ENCODE measurements around the gene SORCS2. TPM values are rescaled to one million over a fixed set of nuclear protein-coding genes. Genes with fewer than 3 reads are reported as not detected.

SORCS2 gene
- total and polyA plus RNA-seq, 2 experiments from 2014 or later: 0.92 to 6.9 TPM

- no peak overlapping the region for H3K27ac ChIP-seq
- no peaks in the 10 kb centered on the region for H3K4me1 ChIP-seq (ENCODE audit: low read depth)
- no peaks in the 10 kb centered on the region for H3K9me3 ChIP-seq (ENCODE audit: low read depth)
- H3K27me3 ChIP-seq: no peaks in the 10 kb centered on the region
- H3K4me3 ChIP-seq: no peak overlapping the region
- TF ChIP-seq CTCF (IDR thresholded peaks at IDR 0.05; ENCODE audit: low read depth, low read length): no peak
- DNase-seq (ENCODE audit: low read depth in 1 of 2, low spot score in 1 of 2): no peak
- H3K36me3 ChIP-seq: no peaks in the 10 kb centered on the region
These were observed 278.3 kb downstream of the SORCS2 start for GRCh38 chr4:7470522-7471128.

- no peak for DNase-seq (ENCODE audit: low read depth in 1 of 2, low spot score in 1 of 2)
- no peak for TF ChIP-seq CTCF (IDR thresholded peaks at IDR 0.05; ENCODE audit: low read depth, low read length)
- Histone ChIP-seq H3K4me1 (ENCODE audit: low read depth) (no peaks in the 10 kb centered on the region), H3K27ac (no peak overlapping the region), H3K9me3 (ENCODE audit: low read depth) (no peaks in the 10 kb centered on the region), H3K4me3 (no peak overlapping the region), H3K27me3 (no peaks in the 10 kb centered on the region), H3K36me3 (no peaks in the 10 kb centered on the region)
These were observed 280.2 kb downstream of the SORCS2 start for GRCh38 chr4:7472442-7473013.

GRCh38 chr4:7473081-7473480 lies 280.7 kb downstream of the SORCS2 start:
- Histone ChIP-seq H3K36me3 (no peaks in the 10 kb centered on the region), H3K4me1 (ENCODE audit: low read depth) (no peaks in the 10 kb centered on the region), H3K27ac (no peak overlapping the region), H3K4me3 (no peak overlapping the region), H3K27me3 (no peaks in the 10 kb centered on the region), H3K9me3 (ENCODE audit: low read depth) (no peaks in the 10 kb centered on the region)
- no peak for DNase-seq (ENCODE audit: low read depth in 1 of 2, low spot score in 1 of 2)
- no peak for TF ChIP-seq CTCF (IDR thresholded peaks at IDR 0.05; ENCODE audit: low read depth, low read length)

GRCh38 chr4:7474320-7474719 lies 282.0 kb downstream of the SORCS2 start:
- DNase-seq (ENCODE audit: low read depth in 1 of 2, low spot score in 1 of 2): no peak
- no peaks in the 10 kb centered on the region for H3K9me3 ChIP-seq (ENCODE audit: low read depth)
- H3K4me3 ChIP-seq: no peak overlapping the region
- H3K36me3 ChIP-seq: no peaks in the 10 kb centered on the region
- H3K27ac ChIP-seq: no peak overlapping the region
- TF ChIP-seq CTCF (IDR thresholded peaks at IDR 0.05; ENCODE audit: low read depth, low read length): no peak
- H3K27me3 ChIP-seq: no peaks in the 10 kb centered on the region
- H3K4me1 ChIP-seq (ENCODE audit: low read depth): no peaks in the 10 kb centered on the region

- H3K9me3 ChIP-seq (ENCODE audit: low read depth): no peaks in the 10 kb centered on the region
- no peaks in the 10 kb centered on the region for H3K27me3 ChIP-seq
- H3K4me1 ChIP-seq (ENCODE audit: low read depth): no peaks in the 10 kb centered on the region
- no peak for DNase-seq (ENCODE audit: low read depth in 1 of 2, low spot score in 1 of 2)
- H3K27ac ChIP-seq: no peak overlapping the region
- H3K36me3 ChIP-seq: no peaks in the 10 kb centered on the region
- H3K4me3 ChIP-seq: no peak overlapping the region
- no peak for TF ChIP-seq CTCF (IDR thresholded peaks at IDR 0.05; ENCODE audit: low read depth, low read length)
These were observed 282.9 kb downstream of the SORCS2 start for GRCh38 chr4:7475207-7475606.

Data from cardiac muscle cell (in vitro differentiated cells and primary cell).